Skeletal muscle tissue (tissue), 4 donors: ENCODE measurements around the gene FANCE. TPM values are rescaled to one million over a fixed set of nuclear protein-coding genes. Genes with fewer than 3 reads are reported as not detected.
A peak's percentile ranks its signal among the peaks of the same experiment; 100 is the strongest.

Experiments used
- H3K27ac ChIP-seq: one replicate; pipeline ENCODE4 v1.7.0; 2013; ENCODE audit warnings: mild to moderate bottlenecking, low read depth, low read length, inconsistent platforms
- H3K27me3 ChIP-seq, 3 donors: one replicate each; pipeline ENCODE4 v1.7.0; 2013; ENCODE audit warnings: low read length in 3 of 3; ENCODE audit not compliant: control insufficient read depth in 3 of 3, insufficient read depth in 3 of 3
- H3K36me3 ChIP-seq, 3 donors: one replicate each; pipeline ENCODE4 v1.7.0; 2013; ENCODE audit warnings: low read length in 3 of 3; ENCODE audit not compliant: control insufficient read depth in 3 of 3, insufficient read depth in 3 of 3
- H3K4me1 ChIP-seq, 3 donors: one replicate each; pipeline ENCODE4 v1.7.0; 2013; ENCODE audit warnings: low read length in 3 of 3, mild to moderate bottlenecking in 3 of 3; ENCODE audit not compliant: control insufficient read depth in 3 of 3, insufficient read depth in 3 of 3
- H3K4me3 ChIP-seq, 3 donors: one replicate each; pipeline ENCODE4 v1.7.0; 2013; ENCODE audit warnings: low read length in 3 of 3
- H3K9ac ChIP-seq, 3 donors: one replicate each; pipeline ENCODE4 v1.7.0; 2013; ENCODE audit warnings: low read length in 3 of 3, mild to moderate bottlenecking in 3 of 3, moderate library complexity in 2 of 3, low read depth in 1 of 3
- H3K9me3 ChIP-seq, 3 donors: one replicate each; pipeline ENCODE4 v1.7.0; 2013; ENCODE audit warnings: low read length in 3 of 3; ENCODE audit not compliant: control insufficient read depth in 3 of 3
- total RNA-seq: library from RNA; depleted of rRNA; stranded (reverse); fragments of >200 nt; gene quantifications from one replicate; pipeline ENCODE4 v1.2.3, GENCODE V29; 2014
- donor health status: Osteomylitis.

FANCE gene, protein sequence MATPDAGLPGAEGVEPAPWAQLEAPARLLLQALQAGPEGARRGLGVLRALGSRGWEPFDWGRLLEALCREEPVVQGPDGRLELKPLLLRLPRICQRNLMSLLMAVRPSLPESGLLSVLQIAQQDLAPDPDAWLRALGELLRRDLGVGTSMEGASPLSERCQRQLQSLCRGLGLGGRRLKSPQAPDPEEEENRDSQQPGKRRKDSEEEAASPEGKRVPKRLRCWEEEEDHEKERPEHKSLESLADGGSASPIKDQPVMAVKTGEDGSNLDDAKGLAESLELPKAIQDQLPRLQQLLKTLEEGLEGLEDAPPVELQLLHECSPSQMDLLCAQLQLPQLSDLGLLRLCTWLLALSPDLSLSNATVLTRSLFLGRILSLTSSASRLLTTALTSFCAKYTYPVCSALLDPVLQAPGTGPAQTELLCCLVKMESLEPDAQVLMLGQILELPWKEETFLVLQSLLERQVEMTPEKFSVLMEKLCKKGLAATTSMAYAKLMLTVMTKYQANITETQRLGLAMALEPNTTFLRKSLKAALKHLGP
- total RNA-seq: 21.9 TPM

DNA sequence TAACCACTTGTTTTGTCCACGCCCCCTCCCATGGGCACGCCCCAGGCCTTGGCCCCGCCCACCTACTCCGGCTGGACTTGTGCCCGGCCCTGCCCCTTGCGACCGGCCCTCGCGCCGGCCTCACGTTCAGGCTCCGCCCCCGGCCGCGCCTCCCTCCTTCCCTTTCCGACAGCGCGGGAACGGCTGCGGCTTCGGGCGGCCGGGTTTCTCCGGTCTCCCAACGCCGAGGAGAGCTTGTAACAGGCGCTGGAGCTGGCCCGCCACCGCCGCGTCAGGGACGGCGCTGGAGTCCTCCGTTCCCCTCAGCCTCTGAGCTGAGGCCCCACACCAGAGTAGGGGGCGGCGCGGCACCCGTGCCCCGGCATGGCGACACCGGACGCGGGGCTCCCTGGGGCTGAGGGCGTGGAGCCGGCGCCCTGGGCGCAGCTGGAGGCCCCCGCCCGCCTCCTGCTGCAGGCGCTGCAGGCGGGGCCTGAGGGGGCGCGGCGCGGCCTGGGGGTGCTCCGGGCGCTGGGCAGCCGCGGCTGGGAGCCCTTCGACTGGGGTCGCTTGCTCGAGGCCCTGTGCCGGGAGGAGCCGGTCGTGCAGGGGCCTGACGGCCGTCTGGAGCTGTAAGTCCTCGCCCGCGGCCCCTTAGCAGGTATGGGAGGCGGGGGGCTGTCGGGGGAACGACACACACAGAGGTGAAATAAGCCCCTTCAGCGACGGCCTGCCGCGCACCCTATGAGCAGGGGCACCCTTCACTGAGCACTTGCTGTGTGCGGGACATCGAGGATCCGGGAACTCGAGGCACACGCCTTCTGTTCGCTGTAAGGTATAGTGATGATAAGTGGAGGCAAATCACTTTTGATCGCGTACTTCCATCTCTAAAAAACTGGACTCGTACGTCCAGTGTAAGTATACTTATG is at the start of gene FANCE:
Gene FANCE, plus strand, starts transcription at position 156 of the 908 bp plus-strand sequence. Its CDS starts 208 bp downstream, at position 364.
- peaks cover 6 to 13% (median 8%) of the 10 kb centered on the region in 3 donors for H3K36me3 ChIP-seq
- H3K4me3 ChIP-seq: peak within 1 kb of the TSS; percentile 66 to 79 (median 79)
- H3K9me3 ChIP-seq: no peaks in the 10 kb centered on the region
- H3K4me1 ChIP-seq: peaks cover 31 to 37% (median 36%) of the 10 kb centered on the region in 3 donors
- H3K9ac ChIP-seq: peak within 1 kb of the TSS; percentile 54 to 81 (median 75)
- peak within 1 kb of the TSS; percentile 80 for H3K27ac ChIP-seq
- no peaks in the 10 kb centered on the region for H3K27me3 ChIP-seq

DNA sequence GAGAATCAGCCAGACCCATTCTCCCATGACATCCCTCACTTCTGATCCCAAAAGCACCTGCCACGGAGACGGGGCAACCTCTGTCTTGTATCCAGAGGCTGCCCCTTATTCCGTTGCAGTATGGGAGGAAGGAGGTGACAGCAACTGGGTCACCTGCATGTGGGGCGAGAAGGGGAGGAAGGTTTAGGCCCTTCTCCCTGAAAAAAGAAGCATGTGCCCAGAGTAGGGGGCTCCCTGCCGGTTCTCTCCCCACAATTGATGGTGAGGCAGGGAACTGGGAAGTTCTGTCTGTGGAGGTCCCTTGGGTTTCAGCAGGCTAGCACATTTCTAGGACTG is 49.3 kb upstream of the FANCE start:
- Histone ChIP-seq H3K9ac (no peak overlapping the region), H3K27me3 (no peaks in the 10 kb centered on the region), H3K9me3 (no peaks in the 10 kb centered on the region), H3K4me3 (no peak overlapping the region), H3K4me1 (peaks cover 7 to 33% (median 17%) of the 10 kb centered on the region in 3 donors), H3K27ac (no peak overlapping the region), H3K36me3 (peaks cover 0 to 2% (median 2%) of the 10 kb centered on the region in 3 donors)

DNA sequence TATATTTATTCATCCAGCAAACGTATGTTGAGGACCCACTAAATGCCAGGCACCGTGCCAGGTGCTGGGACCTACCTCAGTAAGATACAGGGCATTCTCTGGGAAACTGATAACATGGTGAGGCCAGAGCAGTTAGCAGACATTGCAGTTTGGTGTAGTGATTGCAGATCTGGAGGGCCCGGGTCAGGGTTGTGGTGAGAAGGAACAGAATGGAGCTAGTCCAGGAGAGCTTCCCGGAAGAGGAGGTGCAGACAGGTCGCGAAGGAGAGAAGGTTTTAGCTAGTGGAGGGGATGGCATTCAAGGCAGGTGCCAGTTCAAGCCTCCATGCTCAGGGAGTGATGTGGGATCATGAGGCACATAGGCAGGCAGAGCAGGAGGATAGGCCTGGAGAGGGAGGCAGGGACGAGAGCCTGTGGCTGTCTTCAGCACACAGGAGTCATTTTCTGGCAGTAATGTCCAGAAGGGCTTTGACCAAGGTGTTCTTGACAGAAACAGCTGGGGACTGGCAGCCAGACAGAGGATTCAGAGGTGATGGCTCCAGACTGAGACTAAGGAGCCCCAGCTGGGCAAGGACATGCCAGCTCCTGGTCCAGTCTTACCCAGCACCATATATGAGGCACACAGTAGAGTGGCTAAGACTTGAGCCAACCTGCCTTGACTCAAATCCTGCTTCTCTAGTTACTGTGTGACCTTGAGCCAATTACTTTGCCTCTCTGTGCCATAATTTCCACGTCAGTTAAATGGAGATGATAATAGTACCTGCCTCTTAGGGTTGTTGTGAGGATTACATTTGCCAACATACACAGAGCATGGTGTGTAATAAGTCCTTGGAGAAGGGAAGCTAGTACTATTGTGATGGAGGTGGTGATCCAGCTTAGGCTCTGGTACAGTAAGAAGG is 48.3 kb upstream of the FANCE start:
- Histone ChIP-seq H3K9ac (no peak overlapping the region), H3K4me1 (peaks cover 7 to 33% (median 17%) of the 10 kb centered on the region in 3 donors), H3K36me3 (peaks cover 0 to 2% (median 2%) of the 10 kb centered on the region in 3 donors), H3K4me3 (no peak overlapping the region), H3K27me3 (no peaks in the 10 kb centered on the region), H3K27ac (no peak overlapping the region), H3K9me3 (no peaks in the 10 kb centered on the region)

DNA sequence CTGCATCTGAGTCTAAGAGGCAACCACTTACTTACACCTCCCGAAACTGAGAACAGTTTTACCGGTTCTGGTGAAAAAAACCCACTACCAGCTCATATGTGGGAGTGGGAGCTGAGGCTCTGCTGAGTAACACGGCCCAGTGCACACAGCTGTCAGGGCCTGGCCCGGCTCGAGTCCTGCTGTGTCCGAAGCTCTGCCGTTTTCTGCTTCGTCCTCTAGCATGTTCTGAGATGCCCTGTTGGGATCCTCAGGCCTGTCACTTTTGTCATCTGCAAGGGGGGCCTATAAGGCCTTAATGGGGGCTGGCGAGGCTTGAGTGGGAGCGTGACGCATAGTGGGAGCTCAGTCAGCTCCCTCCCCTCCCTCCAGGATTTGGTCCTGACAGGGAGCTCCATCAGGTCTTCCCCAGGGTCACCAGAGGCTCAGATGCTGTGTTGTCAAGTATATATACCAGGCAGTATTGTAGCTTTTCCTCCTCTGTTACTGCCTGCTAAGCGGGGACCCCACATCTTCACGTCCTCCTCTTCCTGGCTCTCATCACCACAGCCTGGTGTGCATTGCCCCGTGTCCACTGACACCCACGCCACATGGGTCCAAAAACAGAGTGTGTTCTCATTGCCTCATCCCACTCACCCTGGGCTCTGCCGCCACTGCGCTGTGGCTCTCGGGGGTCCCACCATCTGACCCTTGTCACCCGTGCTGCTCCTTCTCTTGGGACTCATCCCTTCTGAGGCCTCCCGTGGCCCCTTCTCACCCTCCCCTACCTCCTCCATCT is 45.2 kb upstream of the FANCE start:
- Histone ChIP-seq H3K9me3 (no peaks in the 10 kb centered on the region), H3K9ac (no peak overlapping the region), H3K4me3 (no peak overlapping the region), H3K27ac (no peak overlapping the region), H3K27me3 (no peaks in the 10 kb centered on the region), H3K36me3 (peaks cover 4 to 18% (median 14%) of the 10 kb centered on the region in 3 donors), H3K4me1 (peaks cover 5 to 21% (median 14%) of the 10 kb centered on the region in 3 donors)

DNA sequence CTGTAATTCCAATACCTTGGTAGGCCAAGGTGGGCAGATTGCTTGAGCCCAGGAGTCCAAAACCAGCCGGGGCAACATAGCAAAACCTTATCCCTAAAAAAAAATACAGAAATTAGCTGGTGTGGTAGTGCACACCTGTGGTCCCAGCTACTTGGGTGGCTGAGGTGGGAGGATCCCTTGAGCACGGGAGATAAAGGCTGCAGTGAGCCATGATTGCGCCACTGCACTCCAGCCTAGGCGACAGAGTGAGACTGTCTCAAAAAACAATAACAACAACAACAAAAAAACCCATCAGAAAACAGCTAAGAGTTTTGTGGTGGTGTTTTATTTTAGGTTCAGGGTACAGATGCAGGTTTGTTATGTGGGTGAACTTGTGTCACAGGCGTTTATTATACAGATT is 42.9 kb upstream of the FANCE start:
- H3K4me3 ChIP-seq: no peak overlapping the region
- peaks cover 20 to 31% (median 28%) of the 10 kb centered on the region in 3 donors for H3K36me3 ChIP-seq
- H3K4me1 ChIP-seq: peaks cover 0 to 5% (median 3%) of the 10 kb centered on the region in 3 donors
- H3K9ac ChIP-seq: no peak overlapping the region
- H3K27ac ChIP-seq: no peak overlapping the region
- no peaks in the 10 kb centered on the region for H3K9me3 ChIP-seq
- H3K27me3 ChIP-seq: no peaks in the 10 kb centered on the region

DNA sequence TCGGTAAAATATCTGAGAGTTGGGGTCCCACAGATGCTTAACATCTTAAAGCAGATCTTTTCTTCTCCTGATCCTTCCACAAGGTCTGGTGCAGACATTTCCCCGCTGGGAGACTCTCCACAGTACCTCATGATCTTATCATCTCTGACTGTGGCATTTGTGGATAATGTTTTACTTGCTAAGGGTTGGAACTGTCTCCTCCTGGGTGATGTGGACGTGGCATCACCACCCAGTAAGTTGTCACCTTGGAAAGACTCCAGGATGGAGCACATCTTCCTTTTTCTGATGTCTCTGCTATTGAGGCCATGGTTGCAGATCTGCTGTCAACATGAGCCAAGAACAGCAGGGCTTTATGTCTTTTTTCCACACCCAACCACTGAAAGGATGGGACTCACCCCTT is 42.0 kb upstream of the FANCE start:
- no peaks in the 10 kb centered on the region for H3K27me3 ChIP-seq
- peaks cover 8 to 10% (median 8%) of the 10 kb centered on the region in 3 donors for H3K4me1 ChIP-seq
- peaks cover 20 to 33% (median 31%) of the 10 kb centered on the region in 3 donors for H3K36me3 ChIP-seq
- no peak overlapping the region for H3K4me3 ChIP-seq
- no peak overlapping the region for H3K9ac ChIP-seq
- no peak overlapping the region for H3K27ac ChIP-seq
- no peaks in the 10 kb centered on the region for H3K9me3 ChIP-seq

DNA sequence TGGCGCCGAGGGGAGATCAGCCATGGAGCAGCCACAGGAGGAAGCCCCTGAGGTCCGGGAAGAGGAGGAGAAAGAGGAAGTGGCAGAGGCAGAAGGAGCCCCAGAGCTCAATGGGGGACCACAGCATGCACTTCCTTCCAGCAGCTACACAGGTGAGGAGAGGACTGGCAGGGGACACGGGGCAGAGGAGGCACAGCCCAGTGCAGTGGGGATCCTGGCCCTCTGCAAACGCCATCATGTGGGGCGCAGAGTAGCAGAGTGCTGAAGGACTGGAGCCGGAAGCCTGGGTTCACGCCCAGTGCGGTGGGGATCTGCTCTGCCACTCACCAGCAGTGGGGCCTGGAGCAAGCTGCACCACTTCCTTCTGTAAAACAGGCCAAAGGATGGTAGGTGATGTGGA is 41.1 kb upstream of the FANCE start:
- peaks cover 8 to 14% (median 12%) of the 10 kb centered on the region in 3 donors for H3K4me1 ChIP-seq
- H3K36me3 ChIP-seq: peaks cover 20 to 33% (median 31%) of the 10 kb centered on the region in 3 donors
- no peak overlapping the region for H3K9ac ChIP-seq
- H3K9me3 ChIP-seq: no peaks in the 10 kb centered on the region
- H3K27me3 ChIP-seq: no peaks in the 10 kb centered on the region
- no peak overlapping the region for H3K27ac ChIP-seq
- no peak overlapping the region for H3K4me3 ChIP-seq

DNA sequence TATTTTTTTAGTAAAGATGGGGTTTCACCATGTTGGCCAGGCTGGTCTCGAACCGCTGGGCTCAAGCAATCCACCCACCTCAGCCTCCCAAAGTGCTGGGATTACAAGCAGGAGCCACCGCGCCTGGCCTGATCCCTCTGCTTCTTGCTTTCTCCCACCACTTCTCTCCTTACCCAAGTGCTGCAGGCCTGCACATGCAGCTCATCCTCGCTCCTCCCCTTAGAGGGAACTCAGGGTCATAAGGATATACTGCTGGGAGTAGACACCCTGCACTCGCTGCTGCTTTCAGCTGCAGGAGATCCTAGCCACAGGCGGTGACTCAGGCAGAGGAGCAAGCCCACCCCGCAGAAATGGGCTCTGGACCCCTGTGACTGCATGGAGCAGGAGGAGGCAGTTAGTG is 40.0 kb upstream of the FANCE start:
- Histone ChIP-seq H3K27ac (no peak overlapping the region), H3K27me3 (no peaks in the 10 kb centered on the region), H3K9me3 (no peaks in the 10 kb centered on the region), H3K36me3 (peaks cover 24 to 35% (median 32%) of the 10 kb centered on the region in 3 donors), H3K9ac (no peak overlapping the region), H3K4me1 (peaks cover 8 to 14% (median 12%) of the 10 kb centered on the region in 3 donors), H3K4me3 (no peak overlapping the region)
